Peyer's patch (tissue), 4 donors: Measurements from ENCODE around the gene TFAP2C. TPM values are rescaled to one million over a fixed set of nuclear protein-coding genes. Genes with fewer than 3 reads are reported as not detected.

Experiments used
- DNase-seq, 3 donors: peaks; one replicate each; pipeline ENCODE4 v3.0.0-alpha.2; 2017 to 2019
- H3K27ac ChIP-seq, 4 donors: fragments of 200-600 bp; sonication (generic); one replicate each; pipeline ENCODE4 v1.5.1; 2016 to 2019
- H3K27me3 ChIP-seq, 2 donors: fragments of 200-600 bp; sonication (generic); one replicate each; pipeline ENCODE4 v1.5.1; 2019
- H3K36me3 ChIP-seq, 3 donors: fragments of 200-600 bp; sonication (generic); one replicate each; pipeline ENCODE4 v1.5.1; 2016 to 2019
- H3K4me1 ChIP-seq, 4 donors: fragments of 200-600 bp; sonication (generic); one replicate each; pipeline ENCODE4 v1.5.1; 2016 to 2019
- H3K4me3 ChIP-seq, 4 donors: fragments of 200-600 bp; sonication (generic); 1 replicate in 3 of 4; 2 replicates in 1 of 4; pipeline ENCODE4 v1.5.1; 2016 to 2019; ENCODE audit warnings: mild to moderate bottlenecking in 1 of 4
- H3K9me3 ChIP-seq, 4 donors: fragments of 200-600 bp; sonication (generic); one replicate each; pipeline ENCODE4 v1.5.1; 2016 to 2019; ENCODE audit warnings: mild to moderate bottlenecking in 1 of 4
- POLR2A ChIP-seq, 2 donors: fragments of 450-650 bp; IDR thresholded peaks; one replicate each; pipeline ENCODE4 v1.5.1; 2017; ENCODE audit warnings: antibody characterized with exemption in 2 of 2, mild to moderate bottlenecking in 2 of 2, moderate library complexity in 2 of 2
- total RNA-seq, 4 donors: library from RNA; depleted of rRNA; stranded (reverse); fragments of >200 nt; gene quantifications; one replicate each; pipeline ENCODE4 v1.1.0, GENCODE V29; 2016
- TF ChIP-seq, protein P1 (sequence below), 6 experiments: fragments of 450-650 bp in 4 of 6; fragments of 200-600 bp in 2 of 6; sonication (generic) in 1 of 6; IDR thresholded peaks; one replicate each; pipeline ENCODE4 v1.5.1; 2017 to 2019; ENCODE audit warnings: antibody characterized with exemption in 6 of 6, mild to moderate bottlenecking in 3 of 6, moderate library complexity in 1 of 6

The TFAP2C gene
- total RNA-seq, 4 donors from 2014 or later: not detected

GRCh38 chr20:56634307-56634706 lies 5.2 kb downstream of the TFAP2C start:
- no peaks in the 10 kb centered on the region for H3K9me3 ChIP-seq
- no peak for TF ChIP-seq POLR2A (IDR thresholded peaks at IDR 0.05)
- TF ChIP-seq, protein P1, sequence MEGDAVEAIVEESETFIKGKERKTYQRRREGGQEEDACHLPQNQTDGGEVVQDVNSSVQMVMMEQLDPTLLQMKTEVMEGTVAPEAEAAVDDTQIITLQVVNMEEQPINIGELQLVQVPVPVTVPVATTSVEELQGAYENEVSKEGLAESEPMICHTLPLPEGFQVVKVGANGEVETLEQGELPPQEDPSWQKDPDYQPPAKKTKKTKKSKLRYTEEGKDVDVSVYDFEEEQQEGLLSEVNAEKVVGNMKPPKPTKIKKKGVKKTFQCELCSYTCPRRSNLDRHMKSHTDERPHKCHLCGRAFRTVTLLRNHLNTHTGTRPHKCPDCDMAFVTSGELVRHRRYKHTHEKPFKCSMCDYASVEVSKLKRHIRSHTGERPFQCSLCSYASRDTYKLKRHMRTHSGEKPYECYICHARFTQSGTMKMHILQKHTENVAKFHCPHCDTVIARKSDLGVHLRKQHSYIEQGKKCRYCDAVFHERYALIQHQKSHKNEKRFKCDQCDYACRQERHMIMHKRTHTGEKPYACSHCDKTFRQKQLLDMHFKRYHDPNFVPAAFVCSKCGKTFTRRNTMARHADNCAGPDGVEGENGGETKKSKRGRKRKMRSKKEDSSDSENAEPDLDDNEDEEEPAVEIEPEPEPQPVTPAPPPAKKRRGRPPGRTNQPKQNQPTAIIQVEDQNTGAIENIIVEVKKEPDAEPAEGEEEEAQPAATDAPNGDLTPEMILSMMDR (IDR thresholded peaks at IDR 0.05): no peak
- H3K27ac ChIP-seq: no peak overlapping the region
- no peaks in the 10 kb centered on the region for H3K36me3 ChIP-seq
- DNase-seq: no peak
- H3K4me1 ChIP-seq: peaks cover 0 to 18% (median under 1%) of the 10 kb centered on the region in 4 donors
- H3K4me3 ChIP-seq: no peak overlapping the region
- H3K27me3 ChIP-seq: peaks cover 0 to 25% of the 10 kb centered on the region in 2 donors

DNA sequence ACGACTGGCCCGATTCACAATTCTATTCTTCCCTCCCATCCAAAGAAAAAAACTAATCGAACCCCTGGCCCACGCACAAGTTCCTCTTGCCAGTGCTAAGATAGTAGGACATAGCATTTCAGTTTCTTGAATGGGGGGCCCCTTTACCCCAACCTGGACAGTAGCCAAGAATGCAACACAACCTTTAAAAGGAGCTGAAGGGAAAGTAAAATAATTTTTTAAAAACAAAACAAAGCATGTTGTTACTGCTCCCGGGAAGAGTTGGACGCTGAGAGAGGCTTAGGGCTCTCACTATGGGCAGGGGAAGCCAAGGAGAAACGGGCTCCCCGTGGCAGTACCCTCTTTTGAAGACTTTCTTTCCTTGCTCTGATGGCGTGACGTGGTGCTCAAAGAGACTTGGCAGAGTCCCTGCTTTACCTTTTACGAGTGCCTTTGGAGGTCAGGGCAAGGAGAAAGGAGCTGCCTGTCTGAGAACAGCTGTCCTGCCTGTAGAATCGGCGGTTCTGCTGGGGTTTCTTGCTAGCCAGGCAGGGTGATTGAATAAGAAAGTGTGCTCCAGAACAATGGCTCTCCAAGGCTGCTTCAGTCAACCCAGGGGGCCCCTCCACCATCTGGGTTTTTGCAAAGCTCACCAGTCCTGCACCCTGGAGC lies 5.8 kb downstream of the TFAP2C start:
- no peak for TF ChIP-seq POLR2A (IDR thresholded peaks at IDR 0.05)
- TF ChIP-seq, protein P1 (IDR thresholded peaks at IDR 0.05): no peak
- Histone ChIP-seq H3K4me1 (peaks cover 0 to 12% (median 0%) of the 10 kb centered on the region in 4 donors), H3K9me3 (no peaks in the 10 kb centered on the region), H3K27ac (no peak overlapping the region), H3K36me3 (no peaks in the 10 kb centered on the region), H3K27me3 (peaks cover 0 to 20% of the 10 kb centered on the region in 2 donors), H3K4me3 (no peak overlapping the region)
- DNase-seq: no peak

DNA sequence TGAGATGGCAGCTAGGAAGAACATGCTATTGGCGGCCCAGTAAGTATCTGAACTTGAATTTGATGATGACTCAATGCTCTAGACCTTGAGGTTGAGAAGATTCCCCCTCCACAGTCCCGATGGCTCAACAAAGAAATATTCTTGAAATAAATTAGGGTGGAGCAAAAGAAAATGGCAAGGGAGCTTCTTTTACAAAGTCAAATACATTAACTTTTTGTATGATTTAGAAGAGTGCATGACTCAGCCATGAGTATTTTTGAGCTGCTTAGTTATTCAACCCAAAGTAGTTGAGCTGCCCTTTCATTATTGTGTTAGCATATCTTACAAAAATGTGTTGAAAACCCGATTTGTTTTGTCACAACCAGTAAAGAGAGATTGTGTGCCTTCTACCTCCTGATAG lies 7.6 kb downstream of the TFAP2C start:
- Histone ChIP-seq H3K27me3 (peaks cover 0 to 1% of the 10 kb centered on the region in 2 donors), H3K27ac (no peak overlapping the region), H3K4me1 (no peaks in the 10 kb centered on the region), H3K4me3 (no peak overlapping the region), H3K9me3 (no peaks in the 10 kb centered on the region), H3K36me3 (no peaks in the 10 kb centered on the region)
- TF ChIP-seq, protein P1 (IDR thresholded peaks at IDR 0.05): no peak
- no peak for TF ChIP-seq POLR2A (IDR thresholded peaks at IDR 0.05)
- DNase-seq: no peak

DNA sequence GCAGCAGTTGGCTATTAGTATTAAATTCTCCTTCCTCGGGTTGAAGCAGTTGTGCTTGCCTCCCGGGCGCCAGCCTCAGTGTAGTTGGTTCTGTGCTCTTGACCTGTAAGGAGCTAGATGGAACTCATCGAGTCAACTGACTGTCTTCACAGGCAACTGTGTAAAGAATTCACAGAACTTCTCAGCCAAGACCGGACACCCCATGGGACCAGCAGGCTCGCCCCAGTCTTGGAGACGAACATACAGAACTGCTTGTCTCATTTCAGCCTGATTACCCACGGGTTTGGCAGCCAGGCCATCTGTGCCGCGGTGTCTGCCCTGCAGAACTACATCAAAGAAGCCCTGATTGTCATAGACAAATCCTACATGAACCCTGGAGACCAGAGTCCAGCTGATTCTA lies 8.5 kb downstream of the TFAP2C start:
- H3K27ac ChIP-seq: no peak overlapping the region
- H3K4me3 ChIP-seq: no peak overlapping the region
- no peak for TF ChIP-seq POLR2A (IDR thresholded peaks at IDR 0.05)
- H3K9me3 ChIP-seq: no peaks in the 10 kb centered on the region
- H3K27me3 ChIP-seq: no peaks in the 10 kb centered on the region
- no peak for DNase-seq
- no peaks in the 10 kb centered on the region for H3K36me3 ChIP-seq
- no peaks in the 10 kb centered on the region for H3K4me1 ChIP-seq

DNA sequence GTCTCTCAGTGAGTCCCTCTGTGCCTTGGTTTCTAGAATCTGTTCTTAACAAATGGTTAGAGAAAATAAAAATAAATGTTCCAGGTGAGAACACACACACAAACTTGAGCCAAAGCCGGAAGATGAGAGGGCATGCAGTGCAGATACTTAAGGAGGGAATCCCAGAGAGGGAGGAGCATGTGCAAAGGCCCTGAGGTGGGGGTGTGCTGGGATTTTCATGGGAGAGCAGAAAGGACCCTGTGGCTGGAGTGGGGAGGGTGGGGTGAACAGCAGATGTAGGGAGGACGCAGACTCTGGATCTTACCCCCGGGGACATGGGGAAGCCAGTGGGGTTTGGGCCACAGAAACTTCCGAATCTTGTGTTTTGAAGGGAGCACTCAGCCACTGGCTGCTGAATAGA lies 17.5 kb downstream of the TFAP2C start:
- Histone ChIP-seq H3K4me1 (no peaks in the 10 kb centered on the region), H3K27ac (no peak overlapping the region), H3K9me3 (no peaks in the 10 kb centered on the region), H3K27me3 (no peaks in the 10 kb centered on the region), H3K4me3 (no peak overlapping the region), H3K36me3 (no peaks in the 10 kb centered on the region)
- no peak for TF ChIP-seq POLR2A (IDR thresholded peaks at IDR 0.05)
- TF ChIP-seq, protein P1 (IDR thresholded peaks at IDR 0.05): no peak
- DNase-seq: no peak

- H3K27me3 ChIP-seq: no peaks in the 10 kb centered on the region
- H3K4me3 ChIP-seq: no peak overlapping the region
- H3K9me3 ChIP-seq: no peaks in the 10 kb centered on the region
- TF ChIP-seq, protein P1 (IDR thresholded peaks at IDR 0.05): no peak
- no peak for TF ChIP-seq POLR2A (IDR thresholded peaks at IDR 0.05)
- no peaks in the 10 kb centered on the region for H3K4me1 ChIP-seq
- DNase-seq: no peak
- H3K27ac ChIP-seq: no peak overlapping the region
- no peaks in the 10 kb centered on the region for H3K36me3 ChIP-seq
Observed at GRCh38 chr20:56653211-56653610, 24.1 kb downstream of the TFAP2C start.
